IPS-18c (cell line): ENCODE data around the gene DENND1A.

Experiments
- H3K4me3 ChIP-seq: 2 replicates; pipeline ENCODE4 v1.7.0; 2013; ENCODE audit warnings: low read depth, mild to moderate bottlenecking, low read length, moderate library complexity; ENCODE audit not compliant: insufficient read depth
- H3K9me3 ChIP-seq: one replicate; pipeline ENCODE4 v1.6.1; 2013; ENCODE audit warnings: mild to moderate bottlenecking, low read length, moderate library complexity; ENCODE audit not compliant: control insufficient read depth, insufficient read depth

Gene DENND1A

DNA sequence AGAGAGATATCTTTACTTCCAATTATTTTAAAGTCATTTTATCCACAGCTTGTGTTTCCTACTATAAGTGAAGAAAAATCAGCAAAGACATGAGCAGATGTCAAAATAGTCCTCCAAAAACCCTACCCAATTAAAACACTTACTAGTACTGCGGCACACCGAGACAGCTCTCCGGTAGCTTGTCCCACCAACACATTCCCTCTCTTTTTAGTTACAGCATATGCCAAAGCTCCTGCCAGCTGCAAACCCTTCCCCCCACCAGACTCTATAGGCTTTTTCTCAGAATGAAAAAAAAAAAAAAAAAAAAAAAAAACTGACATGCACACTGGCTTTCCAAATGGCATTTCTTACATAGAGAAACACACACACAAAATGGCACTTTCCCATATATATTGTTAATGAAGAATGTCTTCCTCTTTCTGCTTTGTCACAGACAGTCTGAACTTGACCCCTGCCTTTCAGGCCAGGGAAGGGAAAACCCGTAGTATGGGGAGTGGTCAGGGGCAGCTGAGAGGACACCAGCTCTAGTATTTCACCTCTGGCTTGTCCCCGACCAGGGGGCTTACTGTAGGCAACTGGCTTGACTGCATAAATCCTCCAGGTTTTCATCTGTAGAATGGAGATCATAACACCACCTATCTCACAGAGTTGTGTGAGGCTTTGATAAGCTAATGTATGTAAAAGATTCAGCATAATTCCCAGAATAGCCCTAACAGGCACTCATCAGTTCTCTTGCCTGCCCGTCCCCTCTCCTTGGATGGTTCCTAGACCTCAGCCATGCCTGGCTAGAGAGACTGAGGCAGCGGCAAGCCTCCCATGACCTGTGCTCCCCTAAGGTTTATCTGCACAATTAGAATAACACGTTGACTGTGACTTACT is 340.3 kb downstream of the DENND1A start:
- Histone ChIP-seq H3K4me3 (no peak overlapping the region), H3K9me3 (peaks cover 2% of the 10 kb centered on the region)

DNA sequence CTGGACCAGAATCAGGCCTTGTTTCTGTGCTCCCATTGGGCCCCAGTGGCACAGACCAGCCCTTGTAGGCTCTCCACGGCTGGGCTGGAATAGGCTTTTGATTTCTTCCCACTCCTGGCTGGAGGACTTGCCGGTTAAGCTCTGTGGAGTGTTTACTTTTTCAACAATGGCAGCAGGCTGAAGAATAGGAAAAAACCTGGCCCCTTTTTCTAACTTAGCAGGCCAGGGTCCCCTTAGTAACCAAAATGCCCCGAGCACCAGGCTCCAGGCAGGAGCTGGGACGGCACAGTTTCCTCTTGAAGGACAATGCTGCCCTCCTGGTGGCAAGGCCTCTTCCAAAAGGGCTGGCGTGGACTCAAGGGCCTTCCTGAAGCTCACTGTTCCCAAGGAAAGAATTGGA is 343.7 kb downstream of the DENND1A start:
- Histone ChIP-seq H3K4me3 (no peak overlapping the region), H3K9me3 (peaks cover 2% of the 10 kb centered on the region)

DNA sequence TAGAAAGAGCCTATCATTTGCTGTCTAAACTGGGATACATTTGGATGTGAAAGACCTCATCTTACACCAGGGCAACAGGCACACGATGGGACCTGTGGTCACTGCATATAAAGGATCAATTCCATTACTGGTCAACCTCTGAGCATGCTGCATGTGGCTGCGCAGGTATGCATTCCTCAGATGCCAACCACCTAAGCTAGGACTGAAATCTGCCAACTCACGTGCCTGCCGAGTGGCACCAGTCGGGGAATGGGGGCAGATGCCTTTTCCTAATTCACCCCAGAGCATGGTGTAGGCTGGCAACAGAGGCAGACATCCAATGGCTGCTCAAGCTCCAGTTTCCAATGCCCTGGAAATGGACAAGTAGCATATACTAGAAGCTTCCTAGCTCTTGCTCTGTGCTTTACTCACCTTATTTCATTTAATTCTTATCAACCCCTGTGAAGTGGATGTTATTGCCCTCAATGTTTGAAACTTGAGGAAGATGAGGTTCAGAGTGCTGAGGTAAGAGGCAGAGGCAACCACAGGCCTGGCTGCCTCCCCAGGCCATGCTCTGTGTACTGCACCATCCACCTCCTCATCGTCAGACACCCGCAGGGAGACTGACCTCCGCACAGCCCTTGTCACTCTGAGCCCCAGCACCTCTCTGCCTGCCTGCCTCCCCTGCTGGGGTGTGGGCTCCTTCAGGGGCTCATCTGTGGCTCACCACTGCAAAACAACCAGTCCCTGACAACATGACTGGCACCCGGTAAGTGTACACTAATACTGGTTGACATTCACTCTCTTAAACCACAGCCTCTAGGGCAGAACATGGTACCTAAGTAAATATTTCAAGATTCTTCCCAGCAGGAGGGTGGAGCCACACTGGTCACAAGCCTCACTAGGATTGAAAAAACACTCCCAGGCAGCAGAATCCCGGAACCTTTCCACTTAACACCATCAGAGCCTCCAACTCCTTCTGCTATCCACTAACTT is 345.4 kb downstream of the DENND1A start:
- Histone ChIP-seq H3K4me3 (no peak overlapping the region), H3K9me3 (peaks cover 2% of the 10 kb centered on the region)

- Histone ChIP-seq H3K9me3 (peaks cover 2% of the 10 kb centered on the region), H3K4me3 (no peak overlapping the region)
These were observed 346.3 kb downstream of the DENND1A start for GRCh38 chr9:123583646-123584045.

GRCh38 chr9:123571240-123571639 is 358.7 kb downstream of the DENND1A start:
- H3K4me3 ChIP-seq: no peak overlapping the region

DNA sequence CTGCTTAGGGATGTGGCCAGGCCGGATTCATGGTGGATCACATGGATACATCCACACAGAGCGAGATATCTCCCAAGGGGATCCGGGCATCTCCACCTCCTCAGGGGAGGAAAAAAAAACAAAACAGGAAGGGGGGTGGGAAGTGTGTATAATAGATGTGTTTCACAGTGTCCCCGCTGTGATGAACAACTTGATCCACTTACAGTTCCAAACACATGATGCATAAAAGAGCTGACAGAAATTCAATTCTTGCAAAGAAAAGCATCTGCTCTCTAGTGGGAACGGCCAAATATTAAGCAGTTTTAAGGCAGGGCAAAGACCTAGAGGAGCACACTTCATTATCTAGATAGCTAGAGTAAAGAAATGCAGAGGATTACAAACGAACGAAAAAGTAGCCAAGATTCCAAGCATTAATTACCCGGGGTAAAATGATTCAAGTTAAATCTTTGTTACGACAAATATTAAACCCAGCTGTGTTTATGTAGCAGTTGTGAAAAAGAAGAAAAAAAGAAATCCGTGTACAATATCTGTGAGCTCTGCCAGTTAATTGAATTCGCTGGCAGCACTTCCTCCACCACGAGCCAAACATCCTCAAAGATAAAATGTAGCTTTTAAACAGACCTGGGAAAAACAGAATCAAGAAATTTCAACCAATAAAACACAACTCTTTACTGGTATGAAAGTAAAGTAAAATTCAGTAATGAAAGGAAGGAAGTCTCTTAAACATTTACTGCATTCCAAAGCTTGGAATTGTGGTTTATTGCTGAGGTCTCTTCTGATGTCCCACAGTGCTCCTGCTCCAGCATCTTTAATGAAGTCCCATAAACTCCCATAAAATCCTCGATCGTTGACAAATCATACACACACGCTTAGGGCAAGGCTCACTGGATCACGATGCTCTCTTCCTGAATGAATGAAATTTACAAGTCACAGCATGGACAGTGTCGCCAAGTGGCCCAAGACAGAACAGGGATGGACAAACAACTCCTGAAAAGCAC is 360.9 kb downstream of the DENND1A start:
- H3K4me3 ChIP-seq: no peak overlapping the region
- no peaks in the 10 kb centered on the region for H3K9me3 ChIP-seq

More at GRCh38 chr9:123571240-123571639, 358.7 kb downstream of the DENND1A start:
- H3K9me3 ChIP-seq: peaks cover 4% of the 10 kb centered on the region

DNA sequence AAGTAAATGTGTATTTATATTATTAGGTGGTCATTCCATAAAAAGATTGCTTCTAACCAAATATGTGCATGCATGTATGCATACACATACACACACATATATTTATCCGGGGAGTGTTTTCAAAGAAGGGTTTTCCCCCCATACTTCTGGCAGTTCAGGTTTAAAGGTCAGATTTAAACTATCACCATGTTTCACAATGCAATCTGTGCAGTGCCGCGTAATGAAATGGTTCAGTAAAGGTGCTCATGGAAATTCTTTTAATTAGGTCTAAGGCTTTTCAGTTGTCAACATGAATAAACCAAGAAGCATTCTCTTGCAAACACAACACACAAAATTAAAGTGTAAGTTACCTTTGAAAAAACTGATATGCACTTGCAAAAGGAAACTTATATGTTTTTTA is 362.9 kb downstream of the DENND1A start:
- Histone ChIP-seq H3K4me3 (no peak overlapping the region), H3K9me3 (no peaks in the 10 kb centered on the region)

GRCh38 chr9:123564652-123565051 is 365.3 kb downstream of the DENND1A start:
- Histone ChIP-seq H3K9me3 (no peaks in the 10 kb centered on the region), H3K4me3 (no peak overlapping the region)

DNA sequence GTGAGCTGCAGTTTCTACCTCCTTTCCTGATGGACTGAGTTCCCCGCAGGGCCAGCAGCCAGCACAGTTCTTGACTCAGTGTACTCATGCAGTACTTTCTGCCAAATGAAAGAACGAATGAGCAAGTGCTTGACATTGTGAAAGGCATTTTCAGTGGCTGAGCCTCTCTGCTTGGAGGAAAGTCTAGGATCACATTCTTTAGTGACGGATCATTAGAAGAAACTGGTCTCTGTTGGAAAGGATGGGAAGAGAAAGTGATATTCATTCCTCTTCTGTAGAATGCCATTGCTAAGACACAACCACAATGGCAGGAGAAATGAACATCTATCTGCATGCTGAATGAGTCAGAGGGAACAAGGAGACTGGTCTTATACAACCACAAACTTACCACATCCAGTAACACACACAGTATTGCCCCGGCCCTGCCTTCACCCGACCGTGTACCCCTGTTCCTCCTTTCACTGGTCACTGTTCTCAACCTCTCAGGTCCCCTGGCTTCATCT is 367.0 kb downstream of the DENND1A start:
- no peak overlapping the region for H3K4me3 ChIP-seq
- H3K9me3 ChIP-seq: no peaks in the 10 kb centered on the region

DNA sequence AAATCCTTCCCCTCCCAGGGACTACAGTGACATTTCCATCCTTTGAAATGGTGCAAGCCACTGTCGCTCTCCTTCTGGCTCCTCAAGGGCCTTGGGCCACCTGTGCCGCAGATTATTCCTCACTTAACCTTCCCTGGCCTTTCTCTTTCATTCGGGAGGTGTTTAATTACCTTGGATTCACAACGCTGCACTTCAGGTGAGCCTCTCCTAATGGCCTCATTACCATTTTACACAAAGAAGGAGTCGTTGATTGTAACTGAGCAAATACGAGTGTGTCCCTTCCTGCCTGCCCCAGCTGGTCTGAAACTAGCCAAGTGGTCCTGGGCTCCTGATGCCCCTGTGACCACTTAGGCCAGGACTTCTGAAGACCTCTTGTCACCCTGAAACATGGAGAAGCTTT is 368.9 kb downstream of the DENND1A start:
- H3K4me3 ChIP-seq: no peak overlapping the region
- no peaks in the 10 kb centered on the region for H3K9me3 ChIP-seq

DNA sequence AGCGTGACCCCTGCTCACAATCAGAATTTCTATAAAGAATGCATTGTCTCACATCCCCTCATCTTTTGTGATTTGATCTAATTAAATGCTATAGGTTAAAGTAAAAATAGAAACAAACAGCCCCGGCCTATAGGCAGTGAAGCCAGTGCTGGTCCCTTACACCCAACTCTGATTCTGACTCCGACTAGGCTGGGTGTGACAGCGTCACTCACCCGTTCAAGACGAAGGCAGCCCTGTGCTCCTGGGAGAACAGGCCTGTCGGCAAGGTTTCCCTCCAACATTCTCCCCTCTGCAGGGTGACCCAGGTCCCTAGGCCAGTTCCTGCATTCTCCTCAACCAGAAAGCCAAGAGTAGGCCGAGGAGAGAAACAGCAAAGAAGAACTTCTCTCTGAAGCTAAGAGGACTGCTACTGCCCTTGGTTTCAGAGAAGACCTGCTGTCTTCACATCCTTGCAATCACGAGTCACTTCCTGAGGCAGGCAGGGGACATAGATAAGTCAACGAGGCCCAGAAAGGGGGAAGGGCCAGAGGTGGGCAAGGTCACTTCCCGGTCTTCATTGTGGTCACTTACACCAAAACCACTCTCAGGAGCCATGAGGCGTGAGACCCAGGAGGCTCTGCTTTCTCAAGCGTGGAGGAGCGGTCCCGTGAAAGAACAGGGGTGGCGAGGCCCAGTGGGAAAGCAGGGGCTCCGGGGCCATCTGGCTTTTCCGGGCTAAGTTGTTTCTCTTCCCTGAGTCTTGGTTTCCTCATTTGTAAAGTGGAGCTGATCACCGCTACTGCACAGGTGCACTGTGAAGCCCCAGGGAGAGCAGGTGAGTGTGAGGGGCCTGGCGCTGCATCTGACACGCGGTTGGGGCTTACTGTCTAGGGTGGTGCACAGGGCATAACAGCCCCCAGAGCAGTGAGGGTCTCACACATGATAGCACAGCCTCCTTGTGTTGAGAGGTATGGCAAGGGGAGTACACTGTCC is 373.2 kb downstream of the DENND1A start:
- Histone ChIP-seq H3K9me3 (no peaks in the 10 kb centered on the region), H3K4me3 (no peak overlapping the region)

- H3K9me3 ChIP-seq: no peaks in the 10 kb centered on the region
- no peak overlapping the region for H3K4me3 ChIP-seq
These were observed 374.3 kb downstream of the DENND1A start for GRCh38 chr9:123555646-123556045.

DNA sequence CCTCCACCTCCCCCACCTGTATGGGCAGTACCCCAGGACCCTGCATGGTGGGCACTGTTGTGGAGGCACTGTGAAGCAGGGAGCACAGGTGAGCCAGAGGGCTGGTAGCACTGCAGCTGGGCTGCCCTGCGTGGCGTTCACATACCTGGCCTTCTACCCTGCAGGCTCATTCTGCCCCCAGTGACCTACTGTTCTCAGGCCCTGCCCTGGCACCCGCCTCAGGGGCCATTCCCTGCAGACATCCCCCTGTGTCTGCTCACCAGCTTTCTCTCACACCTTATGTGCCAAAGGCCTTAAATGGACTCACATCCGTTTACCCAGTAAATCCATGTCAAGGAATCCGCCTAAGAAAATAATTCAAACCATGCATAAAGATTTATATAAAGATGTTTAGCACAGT is 377.4 kb downstream of the DENND1A start:
- Histone ChIP-seq H3K9me3 (no peaks in the 10 kb centered on the region), H3K4me3 (no peak overlapping the region)

DNA sequence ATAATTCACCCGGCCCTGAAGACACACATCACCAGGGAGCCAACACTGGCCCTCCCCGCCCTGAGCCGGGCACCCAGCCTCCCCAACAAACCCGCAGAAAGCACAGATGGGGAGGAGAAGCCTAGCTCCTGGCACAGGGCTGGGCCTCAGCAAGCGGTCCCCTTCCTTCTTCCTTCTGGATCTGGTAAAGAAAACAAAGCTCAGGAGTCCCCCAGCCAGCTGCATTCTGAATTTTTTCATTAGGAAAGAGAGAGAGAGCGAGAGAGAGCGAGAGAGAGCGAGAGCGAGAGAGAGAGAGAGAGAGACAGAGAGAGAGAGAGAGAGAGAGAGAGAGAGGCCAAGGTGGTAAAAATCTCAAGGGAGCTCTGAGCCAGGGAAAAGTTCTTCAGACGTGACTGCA is 378.2 kb downstream of the DENND1A start:
- Histone ChIP-seq H3K9me3 (no peaks in the 10 kb centered on the region), H3K4me3 (no peak overlapping the region)

DNA sequence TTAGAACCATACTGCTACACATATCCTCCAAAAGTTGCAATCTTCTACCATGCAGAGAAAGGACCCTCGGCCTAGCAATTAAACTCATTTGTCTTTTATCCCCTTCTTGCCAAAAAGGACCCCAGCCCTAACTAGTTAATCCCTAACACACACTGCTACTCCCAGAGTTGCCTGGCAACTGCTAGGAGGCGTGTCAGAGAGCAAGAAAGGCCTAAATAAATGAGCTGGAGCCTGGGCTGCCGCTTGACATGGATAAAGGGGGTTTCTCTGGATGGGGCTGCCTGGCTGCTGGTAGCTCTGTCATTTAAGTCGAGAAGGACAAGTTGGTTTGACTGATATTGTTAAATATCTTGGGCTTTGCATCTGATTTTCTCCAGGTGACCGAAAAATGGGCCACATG is 379.1 kb downstream of the DENND1A start:
- H3K9me3 ChIP-seq: no peaks in the 10 kb centered on the region
- H3K4me3 ChIP-seq: no peak overlapping the region

- Histone ChIP-seq H3K9me3 (no peaks in the 10 kb centered on the region), H3K4me3 (no peak overlapping the region)
These were observed 379.9 kb downstream of the DENND1A start for GRCh38 chr9:123550012-123550411.
